PFSK-1 (cell line): ENCODE data around the gene NSG2.

ENCODE experiments used
- FOXP2 ChIP-seq: optimal IDR thresholded peaks from 2 replicates; pipeline ENCODE3; 2011; ENCODE audit warnings: borderline replicate concordance, control low read depth, inconsistent platforms; ENCODE audit not compliant: insufficient read depth; ENCODE audit errors: extremely low read length, extremely low read depth
- POLR2AphosphoS5 ChIP-seq: IDR thresholded peaks from 2 replicates; pipeline ENCODE4 v1.6.1; 2012; ENCODE audit warnings: low read depth, mild to moderate bottlenecking, control low read depth, low read length, moderate library complexity
- SIN3A ChIP-seq: IDR thresholded peaks from 2 replicates; pipeline ENCODE4 v1.6.1; 2012; ENCODE audit warnings: mild to moderate bottlenecking, low read length, moderate library complexity, borderline replicate concordance; ENCODE audit not compliant: insufficient read depth
- TAF1 ChIP-seq: IDR thresholded peaks from 2 replicates; pipeline ENCODE4 v1.6.1; 2012; ENCODE audit warnings: low read length, control low read depth, borderline replicate concordance; ENCODE audit not compliant: insufficient read depth
- TF ChIP-seq, protein P1 (sequence below), 2 experiments: IDR thresholded peaks; 2 replicates each; pipeline versions ENCODE4 v1.6.1 to v1.8.0; 2011 to 2012; ENCODE audit warnings: low read depth in 2 of 2, low read length in 2 of 2, control low read depth in 1 of 2, inconsistent platforms in 1 of 2, mild to moderate bottlenecking in 1 of 2, moderate library complexity in 1 of 2; ENCODE audit not compliant: insufficient read depth in 1 of 2

The NSG2 gene

DNA sequence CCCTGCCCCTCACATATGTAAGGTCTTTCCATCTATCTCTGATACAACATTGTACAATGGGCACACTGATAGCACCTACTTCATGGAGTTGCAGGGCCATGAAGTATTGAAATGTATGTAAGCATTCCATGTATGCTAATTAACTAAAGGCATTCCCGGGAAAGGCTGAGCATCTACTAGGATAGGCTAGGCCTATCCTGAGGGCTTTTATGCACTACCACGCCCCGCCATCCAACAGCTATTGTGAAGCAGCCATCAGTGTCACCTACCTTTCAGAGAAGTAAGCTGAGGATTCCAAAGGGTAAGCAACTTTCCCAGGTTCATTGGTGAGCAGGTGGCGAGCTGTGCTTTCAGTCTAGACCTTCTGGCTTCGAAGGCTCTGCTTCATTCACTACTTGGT is 47.6 kb downstream of the NSG2 start:
- no peak for TF ChIP-seq TAF1
- no peak for TF ChIP-seq SIN3A
- TF ChIP-seq, protein P1, sequence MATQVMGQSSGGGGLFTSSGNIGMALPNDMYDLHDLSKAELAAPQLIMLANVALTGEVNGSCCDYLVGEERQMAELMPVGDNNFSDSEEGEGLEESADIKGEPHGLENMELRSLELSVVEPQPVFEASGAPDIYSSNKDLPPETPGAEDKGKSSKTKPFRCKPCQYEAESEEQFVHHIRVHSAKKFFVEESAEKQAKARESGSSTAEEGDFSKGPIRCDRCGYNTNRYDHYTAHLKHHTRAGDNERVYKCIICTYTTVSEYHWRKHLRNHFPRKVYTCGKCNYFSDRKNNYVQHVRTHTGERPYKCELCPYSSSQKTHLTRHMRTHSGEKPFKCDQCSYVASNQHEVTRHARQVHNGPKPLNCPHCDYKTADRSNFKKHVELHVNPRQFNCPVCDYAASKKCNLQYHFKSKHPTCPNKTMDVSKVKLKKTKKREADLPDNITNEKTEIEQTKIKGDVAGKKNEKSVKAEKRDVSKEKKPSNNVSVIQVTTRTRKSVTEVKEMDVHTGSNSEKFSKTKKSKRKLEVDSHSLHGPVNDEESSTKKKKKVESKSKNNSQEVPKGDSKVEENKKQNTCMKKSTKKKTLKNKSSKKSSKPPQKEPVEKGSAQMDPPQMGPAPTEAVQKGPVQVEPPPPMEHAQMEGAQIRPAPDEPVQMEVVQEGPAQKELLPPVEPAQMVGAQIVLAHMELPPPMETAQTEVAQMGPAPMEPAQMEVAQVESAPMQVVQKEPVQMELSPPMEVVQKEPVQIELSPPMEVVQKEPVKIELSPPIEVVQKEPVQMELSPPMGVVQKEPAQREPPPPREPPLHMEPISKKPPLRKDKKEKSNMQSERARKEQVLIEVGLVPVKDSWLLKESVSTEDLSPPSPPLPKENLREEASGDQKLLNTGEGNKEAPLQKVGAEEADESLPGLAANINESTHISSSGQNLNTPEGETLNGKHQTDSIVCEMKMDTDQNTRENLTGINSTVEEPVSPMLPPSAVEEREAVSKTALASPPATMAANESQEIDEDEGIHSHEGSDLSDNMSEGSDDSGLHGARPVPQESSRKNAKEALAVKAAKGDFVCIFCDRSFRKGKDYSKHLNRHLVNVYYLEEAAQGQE (IDR thresholded peaks at IDR 0.05; ENCODE audit: insufficient read depth in 1 of 2, low read depth in 2 of 2, low read length in 2 of 2) = no peak
- TF ChIP-seq FOXP2 = no peak
- TF ChIP-seq POLR2AphosphoS5 = no peak

GRCh38 chr5:174094857-174095606 is 49.5 kb downstream of the NSG2 start:
- TF ChIP-seq SIN3A = no peak
- TF ChIP-seq, protein P1 (IDR thresholded peaks at IDR 0.05; ENCODE audit: insufficient read depth in 1 of 2, low read depth in 2 of 2, low read length in 2 of 2) = no peak
- no peak for TF ChIP-seq FOXP2
- no peak for TF ChIP-seq POLR2AphosphoS5
- TF ChIP-seq TAF1 = no peak

GRCh38 chr5:174096619-174097018 is 51.1 kb downstream of the NSG2 start:
- TF ChIP-seq SIN3A = no peak
- TF ChIP-seq TAF1 = no peak
- TF ChIP-seq POLR2AphosphoS5 = no peak
- TF ChIP-seq, protein P1 (IDR thresholded peaks at IDR 0.05; ENCODE audit: insufficient read depth in 1 of 2, low read depth in 2 of 2, low read length in 2 of 2) = no peak
- TF ChIP-seq FOXP2 = no peak

DNA sequence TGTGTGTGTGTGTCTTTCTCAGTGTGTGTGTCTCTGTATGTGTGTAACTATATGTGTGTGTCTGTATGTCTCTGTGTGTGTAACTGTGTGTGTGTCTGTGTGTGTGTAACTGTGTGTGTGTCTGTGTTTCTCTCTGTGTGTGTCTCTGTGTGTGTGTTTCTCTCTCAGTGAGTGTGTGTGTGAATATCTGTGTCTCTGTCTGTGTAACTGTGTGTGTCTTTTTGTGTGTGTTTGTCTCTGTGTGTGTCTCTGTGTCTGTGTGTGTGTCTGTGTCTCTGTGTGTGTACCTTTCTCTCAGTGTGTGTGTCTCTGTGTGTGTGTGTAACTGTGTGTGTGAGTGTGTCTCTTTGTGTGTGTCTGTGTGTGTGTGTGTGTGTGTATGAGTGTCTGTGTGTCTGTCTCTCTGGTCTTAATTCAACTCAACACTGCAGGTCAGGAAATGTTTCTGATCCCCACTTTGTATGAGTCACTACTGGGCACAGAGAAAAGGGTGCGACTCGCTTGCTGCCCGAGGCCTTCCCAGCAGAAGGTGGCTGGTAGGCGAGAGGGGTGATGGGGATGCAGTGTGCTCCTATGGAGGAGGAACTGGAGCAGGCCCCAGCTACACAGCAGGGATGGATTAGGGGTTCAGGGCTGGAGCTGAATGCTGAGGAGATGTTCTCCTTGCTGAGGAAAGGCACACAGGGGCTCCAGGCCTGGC is 52.1 kb downstream of the NSG2 start:
- TF ChIP-seq POLR2AphosphoS5 (no peak), TAF1 (no peak), SIN3A (no peak), FOXP2 (no peak)
- TF ChIP-seq, protein P1 (IDR thresholded peaks at IDR 0.05; ENCODE audit: insufficient read depth in 1 of 2, low read depth in 2 of 2, low read length in 2 of 2) = no peak
